Glomerular visceral epithelial cell (primary cell): Measurements from ENCODE around the gene KLK2.
"Not testable (repeated sequence)": the region's sequence is repeated elsewhere in the genome, so short reads cannot be mapped to it uniquely, and the experiment has no call there.

ENCODE experiments used
- DNase-seq: peaks from one replicate; pipeline ENCODE4 v3.0.0-alpha.2; 2016; ENCODE audit errors: extremely low spot score

Gene KLK2

DNA sequence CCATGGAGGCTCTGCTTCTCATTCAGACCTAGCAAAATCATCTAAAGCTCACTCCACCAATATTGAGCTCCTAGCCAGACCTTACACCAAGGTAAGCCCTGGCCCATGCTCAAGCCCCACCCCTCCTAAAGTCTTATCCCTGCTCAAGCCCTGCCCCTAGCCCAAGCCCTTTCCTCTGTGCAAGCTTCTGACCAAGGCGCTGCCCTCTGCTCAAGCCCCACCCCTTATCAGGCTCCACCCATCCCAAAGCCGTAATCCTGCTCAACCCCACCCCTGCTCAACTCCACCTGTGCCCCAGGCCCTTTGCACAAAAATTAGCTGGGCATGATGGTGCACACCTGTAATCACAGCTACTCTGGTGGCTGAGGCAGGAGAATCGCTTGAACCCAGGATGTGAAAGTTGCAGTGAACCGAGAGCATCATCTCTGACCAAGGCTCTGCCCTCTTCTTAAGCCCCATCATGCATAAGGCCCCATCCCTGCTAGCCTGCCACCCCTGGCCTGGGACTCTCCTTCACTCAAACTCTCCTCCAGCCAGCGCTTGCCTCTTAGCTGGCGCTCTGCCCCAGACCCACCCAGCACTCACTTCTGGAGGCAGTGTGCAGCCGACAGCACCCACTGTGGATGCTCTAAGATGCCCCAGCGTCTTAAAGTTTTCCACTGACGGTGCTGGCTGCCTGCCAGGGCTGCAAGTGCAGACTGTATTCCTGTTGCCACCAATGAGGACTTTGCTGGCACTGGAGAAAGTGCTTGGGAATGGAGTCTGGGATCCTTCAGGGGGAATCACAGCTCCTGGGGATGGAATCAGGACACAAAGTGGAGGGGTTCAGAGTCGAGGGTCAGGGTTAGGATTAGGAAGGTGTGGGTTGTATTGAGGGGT is 21.5 kb downstream of the KLK2 start:
- no peak for DNase-seq

DNA sequence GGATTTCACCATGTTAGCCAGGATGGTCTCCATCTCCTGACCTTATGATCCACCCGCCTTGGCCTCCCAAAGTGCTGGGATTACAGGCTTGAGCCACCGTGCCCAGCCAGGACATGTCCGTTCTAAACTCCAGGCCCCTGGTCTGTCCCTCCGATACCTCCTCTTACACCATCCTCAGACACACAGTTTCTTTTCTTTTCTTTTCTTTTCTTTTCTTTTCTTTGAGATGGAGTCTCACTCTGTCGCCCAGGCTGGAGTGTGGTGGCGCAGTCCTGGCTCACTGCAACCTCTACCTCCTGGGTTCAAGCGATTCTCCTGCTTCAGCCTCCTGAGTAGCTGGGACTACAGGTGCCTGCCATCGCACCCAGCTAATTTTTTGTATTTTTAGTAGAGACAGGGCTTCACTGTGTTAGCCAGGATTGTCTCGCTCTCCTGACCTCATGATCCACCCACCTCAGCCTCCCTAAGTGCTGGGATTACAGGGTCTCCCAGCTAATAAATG is 22.9 kb downstream of the KLK2 start:
- not testable (repeated sequence) for DNase-seq

DNA sequence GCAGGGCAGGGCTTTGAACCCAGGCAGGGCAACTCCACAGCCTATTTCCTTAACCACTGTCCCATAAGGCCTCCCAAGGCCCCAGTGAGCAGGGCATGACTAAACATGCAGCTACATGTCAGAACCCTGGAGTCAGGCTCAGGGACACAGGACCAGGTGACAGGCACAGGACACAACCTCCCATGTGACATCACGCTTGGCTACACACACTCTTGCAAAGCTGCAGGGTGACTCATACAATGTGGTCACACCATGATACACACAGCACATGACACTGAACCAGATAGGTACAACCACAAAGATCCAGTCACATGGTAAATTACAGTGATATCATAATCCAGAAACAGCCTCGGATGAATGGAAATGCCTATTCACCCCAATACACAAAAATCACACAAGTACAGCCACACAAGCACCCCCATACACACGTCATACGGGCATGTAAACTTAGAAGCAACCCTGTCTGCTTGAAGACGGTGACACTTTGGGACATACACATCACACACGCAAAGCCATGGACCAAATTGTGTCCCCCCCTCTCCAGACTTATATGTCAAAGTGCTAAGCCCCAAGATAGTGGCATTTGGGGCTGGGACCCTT is 23.5 kb downstream of the KLK2 start:
- DNase-seq: peak; percentile 85

DNA sequence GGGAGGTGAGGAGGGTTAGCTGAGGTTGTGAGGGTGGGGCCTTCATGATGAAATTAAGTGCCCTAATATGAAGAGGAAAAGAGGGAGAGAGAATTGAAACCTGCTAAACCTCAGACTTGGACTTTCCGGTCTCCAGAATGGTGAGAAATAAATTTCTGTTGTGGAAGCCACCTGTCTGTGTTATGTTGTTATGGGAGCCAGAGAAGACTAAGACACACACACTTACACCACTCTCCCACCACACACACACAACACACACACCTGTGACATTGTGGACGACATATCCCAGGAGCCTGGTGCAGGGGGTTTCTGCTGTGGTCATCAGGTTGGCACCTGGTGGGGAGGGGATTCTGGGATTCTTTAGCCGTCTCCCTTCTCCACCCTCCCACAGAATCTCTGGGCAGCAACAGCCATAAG is 24.0 kb downstream of the KLK2 start:
- peak; percentile 27 for DNase-seq

DNA sequence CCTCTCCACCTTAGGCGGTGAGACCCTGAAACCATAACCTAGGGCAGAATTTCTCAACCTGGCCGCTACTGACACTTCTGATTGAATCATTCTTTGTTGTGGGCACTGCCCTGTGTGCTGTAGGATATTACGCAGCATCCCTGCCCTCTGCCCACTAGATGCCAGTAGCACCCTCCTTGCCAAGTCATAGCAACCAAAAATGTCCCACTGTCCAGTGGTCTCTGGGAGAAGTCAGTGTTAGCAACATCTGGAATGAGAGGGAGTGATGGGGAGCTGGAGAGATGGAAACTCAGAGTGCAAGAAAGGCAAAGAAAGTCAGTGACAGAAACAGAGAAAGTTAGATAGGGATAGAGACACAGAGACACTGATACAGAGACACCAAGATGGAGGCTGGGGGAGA is 24.4 kb downstream of the KLK2 start:
- no peak for DNase-seq

DNA sequence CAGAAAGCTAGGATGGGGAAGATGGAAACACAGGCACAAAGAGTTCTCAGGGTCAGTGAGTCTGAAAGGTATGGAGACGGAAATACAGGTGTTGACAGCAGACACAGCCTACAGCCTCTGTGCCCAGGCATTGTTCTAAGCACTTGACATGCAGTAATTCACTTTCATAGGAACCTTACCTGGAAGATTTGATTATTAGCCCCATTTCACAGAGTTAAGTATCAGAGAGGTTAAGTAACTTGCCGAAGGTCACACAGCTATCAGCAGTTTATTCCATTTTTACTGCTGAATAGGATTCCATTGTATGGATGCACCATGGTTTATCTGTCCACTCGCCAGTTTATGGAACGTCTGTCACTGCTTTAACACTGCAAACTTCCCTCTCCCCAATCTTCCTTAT is 24.8 kb downstream of the KLK2 start:
- DNase-seq: no peak

DNA sequence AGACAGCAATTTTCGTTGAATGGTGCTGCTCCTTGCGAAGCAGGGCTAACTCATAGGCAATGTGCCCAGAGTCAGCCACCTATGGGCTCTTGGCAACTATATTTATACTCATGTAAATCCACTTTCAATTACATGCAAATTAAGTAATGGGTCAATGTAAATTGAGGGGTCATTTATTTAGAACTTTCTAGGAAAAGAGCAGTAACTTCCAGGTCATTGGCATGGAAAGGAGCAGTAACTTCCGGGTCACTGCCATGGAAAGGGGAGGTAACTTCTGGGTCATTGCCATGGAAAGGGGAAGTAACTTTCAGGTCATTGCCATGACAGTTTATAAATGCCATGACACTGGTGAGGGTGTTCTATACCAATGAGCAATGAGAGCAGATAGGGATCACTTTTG is 26.3 kb downstream of the KLK2 start:
- no peak for DNase-seq

DNA sequence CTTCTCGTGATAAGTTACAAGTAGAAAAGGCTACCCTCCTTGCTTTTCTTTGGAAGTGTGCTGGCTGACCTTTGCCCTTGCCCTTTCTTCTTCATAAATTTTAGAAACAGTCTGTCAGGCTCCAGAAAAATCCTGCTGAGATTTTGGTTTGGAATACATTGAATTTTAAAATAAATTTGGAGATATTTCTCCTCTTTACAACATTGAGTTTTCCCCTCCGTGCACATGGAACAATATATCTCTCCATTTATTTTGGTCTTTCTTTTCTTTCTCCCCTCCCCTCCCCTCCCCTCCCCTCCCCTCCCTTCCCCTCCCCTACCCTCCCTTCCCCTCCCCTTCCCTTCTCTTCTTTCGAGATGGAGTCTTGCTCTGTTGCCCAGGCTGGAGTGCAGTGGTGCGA is 29.4 kb downstream of the KLK2 start:
- no peak for DNase-seq

DNA sequence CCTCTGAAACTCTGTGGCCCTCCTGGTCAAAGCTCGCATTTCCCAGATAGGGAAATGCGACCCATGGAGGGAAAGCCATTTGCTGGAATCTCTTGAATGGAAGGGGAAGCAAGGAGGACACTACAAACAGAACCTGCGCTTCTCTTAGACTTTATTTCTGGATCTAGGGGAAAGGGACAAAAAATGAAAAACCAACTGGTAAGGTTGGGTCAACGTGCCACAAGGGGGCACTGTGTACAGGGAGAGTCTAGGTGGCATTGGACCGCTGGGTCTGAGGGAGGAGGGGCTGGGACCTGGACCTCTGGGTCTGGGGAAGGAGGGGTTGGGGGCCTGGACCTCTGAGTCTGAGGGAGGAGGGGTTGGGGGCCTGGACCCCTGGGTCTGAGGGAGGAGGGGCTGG is 33.0 kb downstream of the KLK2 start:
- DNase-seq: no peak

DNA sequence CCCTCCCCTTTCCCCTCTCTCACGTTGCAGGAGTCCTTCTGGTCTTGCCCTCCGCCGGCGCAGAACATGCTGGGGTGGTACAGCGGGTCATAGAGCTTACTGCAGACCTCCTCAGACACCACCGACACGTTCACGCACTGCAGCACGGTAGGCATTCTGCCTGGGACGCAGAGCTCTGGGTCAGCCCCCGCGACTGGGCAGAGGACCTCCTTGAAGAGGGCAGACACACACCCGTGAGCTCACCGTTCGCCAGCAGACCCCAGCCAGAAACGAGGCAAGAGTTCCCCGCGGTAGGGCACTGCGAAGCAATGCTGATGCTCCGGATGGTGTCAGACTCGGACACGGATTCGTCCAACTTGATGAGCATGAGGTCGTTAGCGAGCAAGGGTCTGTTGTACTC is 35.1 kb downstream of the KLK2 start:
- no peak for DNase-seq

DNA sequence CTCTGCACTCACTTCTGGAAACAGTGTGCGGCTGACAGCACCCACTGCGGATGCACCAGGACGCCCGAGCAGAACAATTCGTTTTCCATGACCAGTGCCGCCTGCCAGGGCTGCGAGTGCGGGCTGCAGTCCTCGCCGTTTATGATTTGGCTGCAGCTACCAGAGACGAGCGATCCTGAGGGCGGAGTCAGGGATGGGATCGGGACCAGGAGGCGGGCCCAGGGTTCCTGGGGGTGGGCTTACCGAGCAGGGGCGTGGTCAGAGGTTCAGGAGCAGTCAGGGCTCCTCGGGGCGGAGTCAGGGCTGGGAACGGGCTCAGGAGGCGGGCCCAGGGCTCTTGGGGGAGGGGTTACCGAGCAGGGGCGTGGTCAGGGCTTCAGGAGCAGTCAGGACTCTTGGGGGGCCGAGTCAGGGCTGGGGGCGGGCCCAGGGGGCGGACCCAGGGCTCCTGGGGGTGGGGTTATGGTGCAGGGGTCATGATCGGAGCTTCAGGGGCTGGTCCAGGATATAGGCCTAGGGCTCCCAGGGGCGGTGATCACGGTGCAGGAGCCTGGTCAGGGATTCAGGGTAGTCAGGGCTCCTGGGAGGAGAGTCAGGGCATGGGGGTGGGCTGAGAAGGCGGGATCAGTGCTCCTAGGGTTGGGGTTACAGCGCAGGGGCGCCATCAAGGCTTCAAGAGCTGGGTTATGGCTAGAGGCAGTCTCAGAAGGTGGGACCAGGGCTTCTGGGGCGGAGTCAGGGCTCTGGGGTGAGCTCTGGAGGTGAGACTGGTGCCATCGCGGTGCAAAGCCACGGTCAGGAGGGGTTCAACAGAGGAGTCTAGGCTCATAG is 36.2 kb downstream of the KLK2 start:
- DNase-seq: no peak

DNA sequence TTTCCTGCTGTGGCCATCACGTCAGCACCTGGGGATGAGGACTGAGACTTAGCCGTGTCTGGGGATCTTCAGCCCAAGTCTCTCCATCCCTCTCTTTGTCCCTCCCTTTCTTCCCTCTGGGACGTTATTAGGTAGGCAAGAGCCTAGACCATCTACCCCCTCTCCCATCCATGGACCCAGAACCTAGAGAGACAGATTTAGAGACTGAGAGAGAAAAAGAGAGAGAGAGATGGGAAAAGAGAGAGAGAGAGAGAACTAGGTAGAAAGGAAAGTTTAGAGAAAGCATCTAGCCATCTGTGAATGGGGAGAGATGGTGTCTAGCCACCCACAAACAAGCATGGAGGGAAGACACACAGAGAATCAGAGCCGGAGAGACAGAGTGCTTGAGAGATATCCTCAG is 37.5 kb downstream of the KLK2 start:
- no peak for DNase-seq

DNA sequence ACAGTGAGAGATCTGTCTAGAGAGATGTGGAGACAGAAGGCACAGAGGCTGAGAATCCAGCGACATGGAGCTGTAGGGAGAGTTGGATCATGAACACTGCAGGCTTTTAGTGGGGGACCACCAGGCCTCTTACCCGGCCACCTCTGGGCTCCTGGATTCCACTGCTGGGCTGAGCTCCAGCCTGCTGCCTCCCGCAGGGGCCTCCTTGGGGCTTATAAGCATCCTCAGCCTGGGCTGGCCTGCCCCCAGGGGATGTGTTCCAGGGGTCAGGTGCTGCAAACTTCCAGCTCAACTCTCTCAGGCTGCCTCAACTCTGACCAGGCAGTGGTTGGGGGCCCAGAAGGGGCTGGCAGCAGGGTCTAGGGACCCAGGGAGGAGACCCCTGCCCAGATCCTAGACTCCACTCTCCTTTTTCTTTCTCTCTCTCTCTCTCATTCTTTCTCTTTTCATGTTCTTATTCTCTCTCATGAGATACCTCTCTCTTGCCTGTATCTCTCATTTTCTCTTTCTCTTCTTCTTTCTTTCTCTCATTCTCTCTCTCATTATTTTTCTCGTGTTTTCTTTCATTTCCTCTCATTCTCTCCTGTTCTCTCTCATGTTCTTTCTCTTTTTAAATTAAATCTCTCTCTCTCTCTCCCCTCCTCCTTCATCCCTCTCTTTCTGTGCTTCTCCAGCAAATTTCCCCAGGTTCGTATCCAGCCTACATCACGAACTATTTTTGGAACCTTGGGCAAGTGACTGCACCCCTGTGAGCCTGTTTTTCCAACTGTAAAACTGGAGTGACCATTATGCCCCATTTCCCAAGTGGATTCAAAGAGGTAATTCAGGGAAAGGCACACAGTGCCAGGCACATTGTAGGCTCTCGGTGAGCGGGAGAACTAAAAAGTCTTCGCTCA is 38.2 kb downstream of the KLK2 start, which contains the start of gene KLK4:
TSS of gene KLK4 (minus strand) at position 190 of the 896 bp plus-strand sequence. CDS start 657 bp downstream, outside the sequence.
- no peak for DNase-seq

DNA sequence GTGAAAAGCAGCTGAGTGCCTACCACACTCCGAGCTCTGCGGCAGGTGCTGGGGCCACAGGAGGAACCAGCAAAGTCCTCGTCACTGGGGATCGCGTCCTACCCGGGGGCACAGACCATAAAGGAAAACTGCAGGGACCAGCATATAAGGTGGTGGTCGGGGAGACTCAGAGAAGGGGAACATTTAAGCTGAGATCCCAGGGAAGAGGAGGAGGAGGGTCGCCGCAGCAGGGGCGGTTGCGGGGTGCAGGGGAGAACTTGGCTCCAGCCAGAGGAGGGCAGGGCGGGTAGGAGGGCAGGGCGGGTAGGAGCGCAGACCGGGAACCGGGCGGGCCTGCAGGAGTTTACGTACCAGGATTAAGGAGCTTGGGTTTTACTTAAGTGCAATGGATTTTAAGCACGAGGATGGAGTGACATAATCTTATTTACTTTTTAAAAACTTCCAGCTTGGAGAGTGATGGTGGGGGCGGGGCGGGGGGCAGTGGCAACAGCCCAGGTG is 38.9 kb downstream of the KLK2 start:
- DNase-seq: no peak

DNA sequence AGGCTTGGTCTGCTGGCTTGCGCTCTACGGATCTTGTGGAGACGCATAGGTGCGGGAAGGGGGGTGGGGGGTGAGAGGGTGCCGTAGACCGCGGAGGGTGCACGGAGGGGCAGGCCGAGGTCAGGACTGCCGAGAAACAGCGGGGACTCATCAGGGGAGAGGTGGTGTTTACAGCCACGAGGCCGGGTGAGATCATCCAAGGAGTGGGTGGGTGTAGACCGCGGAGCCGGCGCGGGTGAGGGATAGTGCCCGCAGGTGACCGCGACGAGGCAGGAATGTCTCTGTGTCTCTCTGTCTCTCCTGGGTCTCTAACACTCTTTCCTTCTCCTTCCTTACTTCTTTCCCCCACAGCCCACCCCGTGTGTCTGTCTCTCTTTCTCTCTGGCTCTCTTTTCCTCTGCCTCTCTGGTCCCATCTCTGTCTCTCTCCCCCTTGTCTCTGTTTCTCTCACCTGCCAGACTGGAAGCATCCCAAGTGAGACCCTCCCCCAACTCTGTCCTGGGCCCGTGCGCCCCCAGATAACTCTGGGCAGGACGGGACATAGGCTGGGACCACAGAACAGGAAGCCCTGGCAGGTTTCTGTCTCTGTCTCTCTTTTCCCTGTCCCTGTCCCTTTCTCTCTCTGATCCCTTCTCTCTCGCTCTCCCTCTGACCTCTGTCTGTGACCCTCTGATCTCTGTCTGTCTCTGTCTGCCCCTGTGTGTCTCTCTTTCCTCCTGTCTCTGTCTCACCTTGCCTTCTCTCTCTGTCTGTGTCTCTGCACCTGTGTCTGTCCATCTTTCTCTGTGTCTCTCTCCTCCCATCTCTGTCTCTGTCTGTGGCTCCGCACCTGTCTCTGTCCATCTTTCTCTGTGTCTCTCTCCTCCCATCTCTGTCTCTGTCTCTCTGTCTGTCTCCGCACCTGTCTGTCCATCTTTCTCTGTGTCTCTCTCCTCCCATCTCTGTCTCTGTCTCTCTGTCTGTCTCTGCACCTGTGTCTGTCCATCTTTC is 39.8 kb downstream of the KLK2 start:
- DNase-seq: no peak

DNA sequence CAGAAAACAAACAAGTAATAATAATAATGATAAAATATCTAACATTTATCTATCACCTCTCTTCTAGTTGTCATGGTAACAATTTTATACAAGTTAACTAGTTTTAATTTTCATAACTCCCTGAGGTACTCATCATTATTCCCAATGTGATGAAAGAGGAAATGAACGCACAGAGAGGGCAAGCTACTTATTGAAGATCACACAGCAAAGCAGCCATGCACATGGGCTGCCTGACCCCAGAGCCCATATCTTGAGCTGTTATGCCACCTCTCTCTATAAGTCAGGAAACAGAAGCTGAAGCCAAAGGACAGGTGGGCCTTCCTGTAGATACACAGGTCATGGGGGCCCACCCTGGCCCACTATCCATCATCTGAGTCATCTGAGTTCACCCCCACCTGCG is 42.8 kb downstream of the KLK2 start:
- no peak for DNase-seq

DNA sequence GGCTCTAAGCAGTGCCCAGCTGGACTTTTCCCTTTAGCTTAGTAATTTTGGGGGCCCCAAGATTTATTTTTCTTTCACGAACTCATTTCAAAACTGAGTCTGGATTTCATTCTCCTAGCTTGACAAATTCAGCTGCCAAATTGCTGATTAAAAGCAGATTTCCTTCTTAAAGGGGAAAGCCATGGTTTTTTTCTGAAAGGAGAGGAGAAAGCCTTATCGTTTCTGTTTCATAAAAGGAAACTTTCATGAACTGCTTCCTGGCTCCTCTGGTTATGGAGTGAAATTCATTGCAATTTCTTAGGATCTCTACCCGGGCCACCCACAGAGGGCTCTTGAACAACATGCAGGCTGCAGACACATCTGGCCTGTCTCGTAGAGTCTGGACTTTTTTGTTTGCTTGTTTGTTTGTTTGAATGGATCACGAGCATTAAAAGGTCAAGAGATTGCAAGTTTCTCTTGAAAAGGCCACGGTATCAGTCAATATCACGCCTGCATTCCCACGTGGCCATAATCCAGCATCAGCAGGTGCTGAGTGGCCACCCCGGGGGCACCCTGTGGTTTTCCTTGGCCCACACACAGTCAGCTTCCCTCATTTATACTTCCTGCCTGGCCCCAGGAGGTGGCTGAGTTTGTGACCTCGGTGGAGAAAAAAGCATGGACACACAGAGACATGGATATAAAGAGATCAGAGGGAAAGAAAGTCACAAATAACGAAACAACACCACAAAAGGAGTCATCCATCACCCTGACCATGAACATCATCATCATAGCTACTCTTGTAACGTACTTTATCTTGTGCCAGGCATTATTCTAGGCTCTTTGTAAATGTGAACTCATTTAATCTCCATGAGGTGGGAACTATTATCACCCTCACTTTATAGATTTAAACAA is 48.4 kb downstream of the KLK2 start:
- peak; percentile 28 for DNase-seq

DNA sequence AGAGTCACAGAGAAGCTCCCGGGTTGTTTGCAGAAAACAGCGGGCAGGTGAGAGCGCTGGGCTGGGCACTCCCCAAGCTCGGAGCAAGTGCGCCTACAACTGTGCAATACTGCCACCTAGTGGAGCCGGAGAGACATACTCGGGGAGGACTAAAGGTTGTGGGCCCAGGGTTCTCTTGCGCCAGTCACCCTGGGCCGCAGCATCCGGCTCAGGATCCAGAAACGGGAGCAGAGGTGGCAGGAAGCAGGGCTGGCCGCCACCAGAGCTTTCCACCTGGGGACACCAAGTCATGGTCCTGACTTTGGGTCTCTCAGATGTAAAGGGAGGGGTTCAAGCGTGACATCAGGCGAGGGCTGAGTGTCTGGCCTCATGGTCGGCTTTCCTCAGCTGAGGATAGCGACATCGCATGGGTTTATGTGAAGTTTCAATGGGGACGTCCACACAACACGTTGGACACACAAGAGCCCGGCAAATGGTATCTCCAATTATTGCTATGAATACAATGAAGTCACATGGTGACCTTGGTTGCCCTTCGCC is 49.1 kb downstream of the KLK2 start:
- peak; percentile 86 for DNase-seq
